NCI-H2029 treated with DMSO at 0.1 percent for 48 hours (cell line): ENCODE results near the gene CASP9.

Experiments used
- DNase-seq: peaks from one replicate; lab custom pipeline; 2025; lab: John Stamatoyannopoulos, UW

CASP9 gene

DNA sequence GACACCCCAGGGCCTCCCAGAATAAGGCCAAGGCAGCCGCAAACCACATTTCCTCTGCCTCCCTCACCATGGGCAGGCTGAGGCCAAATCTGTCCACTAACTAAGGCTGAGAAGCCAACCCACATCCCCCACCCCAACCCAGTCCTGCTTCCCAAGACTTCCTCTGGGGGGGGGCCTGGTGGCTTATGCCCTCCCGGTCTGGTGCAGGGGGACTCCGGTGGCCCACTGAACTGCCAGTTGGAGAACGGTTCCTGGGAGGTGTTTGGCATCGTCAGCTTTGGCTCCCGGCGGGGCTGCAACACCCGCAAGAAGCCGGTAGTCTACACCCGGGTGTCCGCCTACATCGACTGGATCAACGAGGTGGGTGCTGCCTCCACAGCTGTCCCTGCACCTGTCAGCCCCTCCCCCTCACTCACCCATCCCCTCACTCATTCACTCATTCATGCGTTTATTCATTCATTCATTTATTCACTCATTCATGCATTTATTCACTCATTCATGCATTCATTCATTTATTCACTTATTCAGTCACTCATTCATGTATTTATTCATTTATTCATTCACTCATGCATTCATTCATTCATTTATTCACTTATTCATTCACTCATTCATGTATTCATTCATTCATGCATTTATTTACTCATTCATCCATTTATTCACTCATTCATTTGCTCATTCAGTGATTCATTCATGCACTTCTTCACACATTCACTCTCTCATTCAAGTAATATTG lies 78.5 kb downstream of the CASP9 start:
- no peak for DNase-seq

DNA sequence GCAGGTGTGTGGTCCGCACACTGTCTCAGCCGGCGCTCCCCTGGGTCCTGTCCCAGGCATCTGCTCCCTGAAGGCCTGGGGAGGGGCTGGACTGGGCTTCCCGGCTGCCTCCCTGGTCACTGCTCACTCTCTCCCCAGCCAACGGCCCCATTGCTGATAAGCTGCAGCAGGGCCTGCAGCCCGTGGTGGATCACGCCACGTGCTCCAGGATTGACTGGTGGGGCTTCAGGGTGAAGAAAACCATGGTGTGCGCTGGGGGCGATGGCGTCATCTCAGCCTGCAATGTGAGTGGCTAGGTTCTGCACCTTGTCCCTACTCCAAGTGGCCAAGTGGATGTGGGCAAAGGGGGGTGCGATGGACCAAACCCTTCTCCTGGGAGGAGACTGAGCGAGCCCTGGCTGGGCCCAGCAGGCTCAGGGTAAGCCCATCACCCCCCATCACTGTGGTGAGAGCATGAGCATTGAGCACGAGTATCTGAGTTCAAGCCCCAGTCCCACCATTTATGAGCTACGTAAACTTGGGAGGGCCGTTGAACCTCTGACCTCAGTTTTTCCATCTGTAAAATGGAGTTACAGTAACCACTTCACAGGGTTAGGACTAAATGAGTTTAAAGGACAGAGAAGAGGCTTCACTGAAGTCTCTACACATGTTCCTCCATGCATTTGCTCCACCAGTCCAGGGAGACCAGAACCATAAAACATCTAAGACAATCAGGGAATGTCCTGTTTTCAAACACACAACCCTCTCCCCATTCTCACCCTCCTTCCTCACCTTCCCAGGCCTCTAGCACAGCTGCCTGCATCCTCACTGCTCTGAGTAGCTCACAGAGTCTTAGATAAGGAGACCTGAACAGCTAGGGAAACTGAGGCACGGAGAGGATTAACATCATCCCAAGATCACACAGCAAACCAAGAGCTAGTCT lies 79.3 kb downstream of the CASP9 start:
- DNase-seq: no peak

DNA sequence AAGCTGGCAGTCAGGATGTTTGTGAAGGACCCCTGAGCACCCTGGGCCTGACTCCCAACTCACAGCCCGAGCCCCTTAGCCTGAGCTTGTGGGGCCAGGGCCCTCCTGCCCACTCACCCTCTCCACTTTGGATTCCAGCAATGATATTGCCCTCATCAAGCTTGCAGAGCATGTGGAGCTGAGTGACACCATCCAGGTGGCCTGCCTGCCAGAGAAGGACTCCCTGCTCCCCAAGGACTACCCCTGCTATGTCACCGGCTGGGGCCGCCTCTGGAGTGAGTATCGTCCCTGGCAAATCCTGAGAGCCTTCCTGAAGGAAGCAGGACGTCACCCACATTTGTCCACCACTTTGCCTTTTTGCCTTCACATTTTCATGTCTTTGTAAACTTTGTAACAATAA lies 80.7 kb downstream of the CASP9 start:
- no peak for DNase-seq

DNA sequence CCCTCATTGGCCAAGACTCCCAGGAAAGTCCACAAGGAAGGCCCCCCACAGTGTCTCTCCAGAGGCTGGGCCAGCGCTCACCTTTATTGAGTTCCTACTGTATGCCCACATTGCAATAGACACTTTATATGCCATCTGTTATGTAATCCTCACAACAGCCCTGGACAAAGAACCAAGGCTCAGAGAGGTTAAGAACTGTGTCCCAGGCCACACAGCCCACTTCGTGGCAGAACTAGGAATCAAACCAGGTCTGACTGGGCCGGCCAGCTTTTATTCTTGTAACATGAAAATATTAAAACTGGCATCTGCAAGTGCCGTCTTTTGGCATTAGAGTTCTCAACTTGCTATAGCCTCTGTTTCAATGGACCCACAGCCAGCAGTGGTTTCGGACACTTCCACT lies 81.3 kb downstream of the CASP9 start:
- no peak for DNase-seq

DNA sequence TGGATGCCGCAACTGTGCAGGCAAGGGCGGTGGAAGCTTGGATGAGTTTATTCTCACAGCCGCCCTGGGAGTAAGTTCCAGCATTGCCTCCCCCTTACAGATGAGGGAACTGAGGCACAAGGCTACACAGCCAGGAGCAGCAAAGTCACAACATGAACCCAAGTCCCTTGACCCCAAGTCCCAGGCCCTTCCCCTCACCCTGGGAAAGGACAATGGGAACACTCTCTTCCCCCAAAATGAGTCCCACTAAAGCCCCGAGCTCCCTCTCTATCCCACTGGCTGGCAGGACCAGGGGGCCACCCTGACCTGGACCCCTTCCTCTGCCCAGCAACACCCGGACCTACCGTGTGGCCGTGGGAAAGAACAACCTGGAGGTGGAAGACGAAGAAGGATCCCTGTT lies 81.9 kb downstream of the CASP9 start:
- no peak for DNase-seq
